Testis (tissue), 2 donors: Measurements from ENCODE around the gene APC2.

Experiments used
- CTCF ChIP-seq, 3 experiments: fragments of 450-650 bp in 2 of 3; fragments of 200-600 bp in 1 of 3; sonication (generic) in 1 of 3; IDR thresholded peaks; one replicate each; pipeline ENCODE4 v1.5.1; 2016 to 2019; ENCODE audit warnings: antibody characterized with exemption in 3 of 3, mild to moderate bottlenecking in 2 of 3, moderate library complexity in 1 of 3
- POLR2A ChIP-seq: fragments of 450-650 bp; IDR thresholded peaks from one replicate; pipeline ENCODE4 v1.6.1; 2017; ENCODE audit warnings: antibody characterized with exemption, mild to moderate bottlenecking, moderate library complexity

- TF ChIP-seq CTCF (IDR thresholded peaks at IDR 0.05) = no peak
- no peak for TF ChIP-seq POLR2A
These were observed 17.4 kb upstream of the APC2 start for GRCh38 chr19:1432507-1432887.
